Transverse colon (tissue), 4 donors: ENCODE data around the gene ZNF217. TPM values are rescaled to one million over a fixed set of nuclear protein-coding genes. Genes with fewer than 3 reads are reported as not detected.
"Not testable (repeated sequence)": the region's sequence is repeated elsewhere in the genome, so short reads cannot be mapped to it uniquely, and the experiment has no call there.

Experiments
- DNase-seq: peaks from one replicate; pipeline ENCODE4 v3.0.0-alpha.2; 2019
- H3K27ac ChIP-seq, 4 donors: fragments of 200-600 bp; sonication (generic); 2 replicates each; pipeline ENCODE4 v1.5.1; 2016 to 2018; ENCODE audit warnings: inconsistent platforms in 4 of 4
- H3K27me3 ChIP-seq: fragments of 200-600 bp; sonication (generic); 2 replicates; pipeline ENCODE4 v1.5.1; 2017; ENCODE audit warnings: inconsistent platforms
- H3K36me3 ChIP-seq, 4 donors: fragments of 200-600 bp; sonication (generic); 2 replicates each; pipeline ENCODE4 v1.5.1; 2017 to 2019; ENCODE audit warnings: inconsistent platforms in 4 of 4
- H3K4me1 ChIP-seq, 4 donors: fragments of 200-600 bp; sonication (generic); 2 replicates each; pipeline ENCODE4 v1.5.1; 2017 to 2020; ENCODE audit warnings: inconsistent platforms in 4 of 4
- H3K4me3 ChIP-seq, 4 donors: fragments of 200-600 bp; sonication (generic); 1 replicate in 1 of 4; 2 replicates in 3 of 4; pipeline versions ENCODE4 v1.5.1 to v1.6.1; 2017 to 2019; ENCODE audit warnings: inconsistent platforms in 4 of 4
- H3K9me3 ChIP-seq, 2 donors: fragments of 200-600 bp; sonication (generic); 2 replicates each; pipeline ENCODE4 v1.5.1; 2017 to 2019; ENCODE audit warnings: inconsistent platforms in 2 of 2
- CTCF ChIP-seq, 5 experiments: fragments of 200-600 bp in 3 of 5; fragments of 450-650 bp in 2 of 5; sonication (generic) in 3 of 5; IDR thresholded peaks; 1 replicate in 2 of 5; 2 replicates in 3 of 5; pipeline ENCODE4 v1.5.1; 2016 to 2017; ENCODE audit warnings: antibody characterized with exemption in 5 of 5, inconsistent platforms in 3 of 5, mild to moderate bottlenecking in 2 of 5, moderate library complexity in 1 of 5
- EP300 ChIP-seq: sonication (generic); formaldehyde crosslinking; IDR thresholded peaks from one replicate; pipeline ENCODE4 v1.6.1; 2017; ENCODE audit warnings: antibody characterized with exemption, low read depth
- POLR2A ChIP-seq: fragments of 450-650 bp; IDR thresholded peaks from one replicate; pipeline ENCODE4 v1.6.1; 2016; ENCODE audit warnings: antibody characterized with exemption, mild to moderate bottlenecking, moderate library complexity
- POLR2AphosphoS5 ChIP-seq, 3 donors: sonication (generic); formaldehyde crosslinking; IDR thresholded peaks; one replicate each; pipeline ENCODE4 v1.6.1; 2016; ENCODE audit warnings: antibody characterized with exemption in 3 of 3
- WGBS, 2 donors: methylation state at CpG; one replicate each; pipeline ENCODE4 v1.1.5; 2018; ENCODE audit warnings: low coverage in 1 of 2; 5-methylcytosine and 5-hydroxymethylcytosine counted together
- in situ Hi-C, 4 donors: fragments of 200-750 bp; cut with MboI; loops; one replicate each; pipeline versions ENCODE4 v1.15.0 to v1.15.1; 2017; ENCODE audit warnings: low sequenced_read_pairs in 3 of 4, low pct_ligation_motif_present in 1 of 4, low pct_unique_long_range_greater_than_20kb in 1 of 4
- intact Hi-C: fragments of 100-400 bp; cut with DNase I; formaldehyde crosslinking; loops from one replicate; pipeline ENCODE4 v1.15.1; 2023; ENCODE audit warnings: low total_unique reads
- total RNA-seq, 4 donors: library from RNA; depleted of rRNA; stranded (reverse); fragments of >200 nt; gene quantifications; one replicate each; pipeline ENCODE4 v1.1.0, GENCODE V29; 2016

Gene ZNF217
- total RNA-seq = 10 to 100 TPM; 28.9 to 82.6 (median 46.0) TPM

DNA sequence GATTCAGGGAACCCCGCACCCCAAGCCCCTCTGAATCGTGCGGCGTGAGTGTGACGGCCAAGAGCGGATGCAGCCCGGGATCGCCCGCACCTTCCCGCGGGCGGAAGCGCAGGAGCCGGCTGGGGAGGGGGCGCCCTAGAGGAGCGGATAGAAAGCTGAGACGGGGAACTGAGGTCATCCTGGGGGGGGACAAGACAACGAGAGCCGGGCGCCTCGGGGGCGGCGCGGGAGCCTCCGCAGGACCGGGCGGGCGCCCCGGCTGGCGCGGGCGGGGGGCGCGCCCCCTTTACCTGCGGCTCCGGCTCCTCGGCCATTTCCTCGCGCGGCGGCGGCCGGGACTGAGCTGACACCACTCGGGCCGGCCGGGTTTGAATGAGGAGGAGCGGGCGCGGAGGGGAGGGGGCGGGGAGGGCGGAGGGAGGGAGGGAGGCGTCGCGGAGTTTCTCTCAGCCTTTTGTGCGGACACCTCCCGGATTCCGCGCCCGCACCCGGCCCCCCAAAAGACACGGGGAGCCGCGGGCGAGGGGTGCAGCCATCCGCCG lies at the start of gene ZNF217:
Gene ZNF217 (minus strand): TSS at position 374 of the 542 bp plus-strand sequence. CDS start 11,013 bp downstream, outside the sequence.
- Histone ChIP-seq H3K27ac (peak within 1 kb of the TSS; percentile 99 to 100 (median 100)), H3K4me3 (peak within 1 kb of the TSS; percentile 68 to 99 (median 94)), H3K4me1 (peaks cover 1 to 42% (median 13%) of the 10 kb centered on the region in 4 donors)
- TF ChIP-seq POLR2AphosphoS5 (IDR thresholded peaks at IDR 0.05) = peak in 1 of 3 donors; percentile 6
- H3K36me3 ChIP-seq, H3K27me3 ChIP-seq, intact Hi-C loops, H3K9me3 ChIP-seq: not testable (repeated sequence)
- in situ Hi-C loops = loop anchor here in 1 of 4 donors (25.0 kb wide), 2 partner anchors 244 to 319 kb away; no protein-coding TSS in a partner anchor
- WGBS, 2 donors = 1% methylated on average over 17 of the region's 66 CpGs; no CpG with 5 or more reads in 1 of the 2 donors
- peak; percentile 84 for DNase-seq

DNA sequence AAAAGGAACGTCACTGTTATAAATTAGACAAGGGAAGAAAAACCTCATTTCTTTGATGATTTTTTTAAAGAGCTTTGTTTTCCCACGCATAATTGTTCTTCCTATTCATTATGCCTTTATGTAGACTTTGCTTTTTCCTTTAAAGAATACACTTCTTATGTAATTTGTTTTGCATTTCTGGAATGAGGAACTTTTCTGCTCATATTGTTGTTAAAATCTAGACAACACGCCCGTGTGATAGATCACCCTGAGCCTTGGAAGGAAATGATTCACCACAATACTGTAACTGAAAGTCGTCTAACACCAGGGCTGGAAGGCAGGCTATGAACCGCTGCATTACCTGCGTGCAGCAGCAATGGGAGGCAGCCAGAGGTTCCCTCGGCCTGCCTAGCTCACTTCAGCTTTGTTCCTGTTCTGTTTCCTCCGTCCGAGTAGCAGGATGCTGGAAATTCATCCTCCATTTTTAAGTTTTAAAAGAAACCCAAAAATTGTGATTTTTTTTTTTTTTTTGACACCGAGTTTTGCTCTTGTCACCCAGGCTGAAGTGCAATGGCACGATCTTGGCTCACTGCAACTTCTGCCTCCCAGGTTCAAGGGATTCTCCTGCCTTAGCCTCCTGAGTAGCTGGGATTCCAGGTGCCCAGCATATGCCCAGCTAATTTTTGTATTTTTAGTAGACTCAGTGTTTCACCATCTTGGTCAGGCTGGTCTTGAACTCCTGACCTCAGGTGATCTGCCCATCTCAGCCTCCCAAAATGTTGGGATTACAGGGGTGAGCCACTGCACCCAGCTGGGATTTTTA lies 49.6 kb upstream of the ZNF217 start:
- Histone ChIP-seq H3K36me3 (no peaks in the 10 kb centered on the region), H3K27me3 (no peaks in the 10 kb centered on the region), H3K4me3 (peak overlapping the region in 2 of 4 donors; percentile 13 to 25), H3K4me1 (peaks cover 16 to 38% (median 25%) of the 10 kb centered on the region in 4 donors), H3K27ac (peak overlapping the region; percentile 85 to 90 (median 89)), H3K9me3 (no peaks in the 10 kb centered on the region)
- peak; percentile 74 for DNase-seq
- intact Hi-C loops (no loop called here), in situ Hi-C loops (no loop called here)
- 7 to 19% methylated on average over 8 to 12 of the region's 12 CpGs for WGBS, 2 donors
- TF ChIP-seq POLR2A (peak; percentile 61), EP300 (no peak), POLR2AphosphoS5 (IDR thresholded peaks at IDR 0.05) (peak; percentile 30 to 82 (median 80))

GRCh38 chr20:53642196-53643030 lies 48.8 kb upstream of the ZNF217 start:
- peaks cover 16 to 38% (median 25%) of the 10 kb centered on the region in 4 donors for H3K4me1 ChIP-seq
- intact Hi-C loops = no loop called here
- peak overlapping the region; percentile 85 to 90 (median 89) for H3K27ac ChIP-seq
- H3K9me3 ChIP-seq = no peaks in the 10 kb centered on the region
- peak; percentile 66 for DNase-seq
- H3K4me3 ChIP-seq = peak overlapping the region in 1 of 4 donors; percentile 25
- in situ Hi-C loops = no loop called here
- no peaks in the 10 kb centered on the region for H3K36me3 ChIP-seq
- peak in 2 of 5 experiments; percentile 46 to 47 for TF ChIP-seq CTCF (IDR thresholded peaks at IDR 0.05)
- no peak for TF ChIP-seq POLR2A
- no peaks in the 10 kb centered on the region for H3K27me3 ChIP-seq
- WGBS, 2 donors = 10 to 43% methylated on average over 4 to 17 of the region's 17 CpGs

GRCh38 chr20:53639647-53640440 lies 46.2 kb upstream of the ZNF217 start:
- no peak for DNase-seq
- intact Hi-C loops = no loop called here
- Histone ChIP-seq H3K27ac (no peak overlapping the region), H3K27me3 (no peaks in the 10 kb centered on the region), H3K4me1 (peaks cover 16 to 31% (median 22%) of the 10 kb centered on the region in 4 donors), H3K36me3 (no peaks in the 10 kb centered on the region), H3K4me3 (no peak overlapping the region), H3K9me3 (no peaks in the 10 kb centered on the region)
- TF ChIP-seq CTCF (IDR thresholded peaks at IDR 0.05) = no peak
- TF ChIP-seq EP300 = no peak
- TF ChIP-seq POLR2AphosphoS5 (IDR thresholded peaks at IDR 0.05) = no peak
- no peak for TF ChIP-seq POLR2A
- 81 to 83% methylated on average over 4 to 6 of the region's 6 CpGs for WGBS, 2 donors
- in situ Hi-C loops = no loop called here
